GM19239 (cell line): ENCODE data around the gene CAMTA1.
A peak's percentile ranks its signal among the peaks of the same experiment; 100 is the strongest.
"Not testable (repeated sequence)": the region's sequence is repeated elsewhere in the genome, so short reads cannot be mapped to it uniquely, and the experiment has no call there.

Source experiments
- DNase-seq: peaks from one replicate; pipeline ENCODE4 v3.0.0; 2011; ENCODE audit warnings: low spot score; ENCODE audit not compliant: insufficient read length
- FAIRE-seq: peaks from 2 replicates; lab custom pipeline; 2011; peaks lifted over from hg19 to GRCh38; lab: Jason Lieb, UNC

CAMTA1 gene

GRCh38 chr1:6785318-6785727 is at the start of gene CAMTA1:
Gene CAMTA1 (plus strand): TSS chr1:6785454. CDS start chr1:6785531, 77 bp downstream.
- peak; percentile 99 for DNase-seq
- FAIRE-seq, result no peak

- FAIRE-seq (no peak), DNase-seq (no peak)
Observed at GRCh38 chr1:6738987-6739676, 46.1 kb upstream of the CAMTA1 start.

GRCh38 chr1:6742676-6743188 is 42.5 kb upstream of the CAMTA1 start:
- DNase-seq, FAIRE-seq: not testable (repeated sequence)

- FAIRE-seq, result peak; percentile 70
- peak; percentile 17 for DNase-seq
Observed at GRCh38 chr1:6743189-6744101, 41.8 kb upstream of the CAMTA1 start.

- no peak for DNase-seq
- FAIRE-seq, result no peak
Observed at GRCh38 chr1:6745073-6745472, 40.2 kb upstream of the CAMTA1 start.

- FAIRE-seq (no peak), DNase-seq (no peak)
Observed at GRCh38 chr1:6747674-6748073, 37.6 kb upstream of the CAMTA1 start.

GRCh38 chr1:6750490-6750889 is 34.8 kb upstream of the CAMTA1 start:
- DNase-seq (no peak), FAIRE-seq (no peak)

- DNase-seq, result no peak
- FAIRE-seq, result no peak
Observed at GRCh38 chr1:6753320-6754140, 31.7 kb upstream of the CAMTA1 start.

GRCh38 chr1:6756457-6756856 is 28.8 kb upstream of the CAMTA1 start:
- FAIRE-seq, result no peak
- no peak for DNase-seq

GRCh38 chr1:6757719-6758435 is 27.4 kb upstream of the CAMTA1 start:
- DNase-seq, result no peak
- no peak for FAIRE-seq

GRCh38 chr1:6761196-6761737 is 24.0 kb upstream of the CAMTA1 start:
- DNase-seq, result no peak
- no peak for FAIRE-seq

- no peak for FAIRE-seq
- no peak for DNase-seq
Observed at GRCh38 chr1:6762060-6762459, 23.2 kb upstream of the CAMTA1 start.

- FAIRE-seq (no peak), DNase-seq (no peak)
Observed at GRCh38 chr1:6770751-6771440, 14.4 kb upstream of the CAMTA1 start.

- FAIRE-seq, result no peak
- no peak for DNase-seq
Observed at GRCh38 chr1:6771441-6771769, 13.8 kb upstream of the CAMTA1 start.

GRCh38 chr1:6774381-6774780 is 10.9 kb upstream of the CAMTA1 start:
- DNase-seq, result no peak
- no peak for FAIRE-seq

GRCh38 chr1:6775261-6776043 is 9.8 kb upstream of the CAMTA1 start:
- DNase-seq, result no peak
- FAIRE-seq, result no peak

- no peak for FAIRE-seq
- no peak for DNase-seq
Observed at GRCh38 chr1:6776389-6776788, 8.9 kb upstream of the CAMTA1 start.

GRCh38 chr1:6776895-6777294 is 8.4 kb upstream of the CAMTA1 start:
- FAIRE-seq (peak; percentile 23), DNase-seq (no peak)
